ENCODE results near the gene SMARCA4.
A peak's percentile ranks its signal among the peaks of the same experiment; 100 is the strongest.

SMARCA4 gene

DNA sequence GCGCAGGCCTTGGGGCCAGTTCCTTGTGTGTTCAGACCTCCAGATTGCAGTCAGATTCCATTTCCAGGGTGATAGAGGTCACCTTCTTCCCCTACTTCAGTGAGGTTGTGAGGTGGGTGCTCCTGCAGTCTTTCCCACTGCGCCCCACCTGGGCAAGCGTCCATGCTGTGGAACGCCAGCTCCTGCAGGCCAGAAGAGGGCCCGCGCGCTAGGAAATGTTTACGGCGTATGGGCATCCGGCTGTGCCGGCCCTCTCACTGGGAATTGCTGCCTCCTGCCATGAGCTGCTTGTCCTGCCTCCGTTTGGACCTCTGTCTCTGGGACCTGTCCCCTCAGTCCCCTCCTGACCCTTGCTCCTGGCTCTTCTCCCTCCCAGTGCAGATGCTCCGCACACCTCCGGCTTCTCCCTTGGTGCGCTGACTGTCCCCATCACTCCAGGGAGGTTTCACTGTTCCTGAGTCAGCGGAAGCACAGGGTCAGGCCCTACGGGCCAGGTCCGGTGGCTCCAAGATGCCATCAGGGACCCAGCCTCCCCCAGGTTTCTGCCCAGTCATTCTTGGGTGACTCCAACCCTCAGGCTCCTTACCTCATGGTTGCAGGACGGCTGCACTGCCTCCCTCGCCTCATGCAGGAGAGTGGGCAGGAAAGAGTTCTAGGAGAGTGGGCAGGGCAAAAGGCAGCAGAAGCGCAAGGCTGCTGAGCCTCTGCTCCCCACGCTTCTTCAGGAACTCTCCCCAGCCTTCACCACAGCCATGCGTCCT is 56.6 kb downstream of the SMARCA4 start:
- DNase-seq: no peak

GRCh38 chr19:11018179-11018578 is 57.3 kb downstream of the SMARCA4 start:
- DNase-seq: no peak

- DNase-seq: no peak
These were observed 57.9 kb downstream of the SMARCA4 start for GRCh38 chr19:11018763-11019162.

GRCh38 chr19:11019262-11019661 is 58.4 kb downstream of the SMARCA4 start:
- DNase-seq: no peak

- no peak for DNase-seq
These were observed 59.0 kb downstream of the SMARCA4 start for GRCh38 chr19:11019824-11020223.

DNA sequence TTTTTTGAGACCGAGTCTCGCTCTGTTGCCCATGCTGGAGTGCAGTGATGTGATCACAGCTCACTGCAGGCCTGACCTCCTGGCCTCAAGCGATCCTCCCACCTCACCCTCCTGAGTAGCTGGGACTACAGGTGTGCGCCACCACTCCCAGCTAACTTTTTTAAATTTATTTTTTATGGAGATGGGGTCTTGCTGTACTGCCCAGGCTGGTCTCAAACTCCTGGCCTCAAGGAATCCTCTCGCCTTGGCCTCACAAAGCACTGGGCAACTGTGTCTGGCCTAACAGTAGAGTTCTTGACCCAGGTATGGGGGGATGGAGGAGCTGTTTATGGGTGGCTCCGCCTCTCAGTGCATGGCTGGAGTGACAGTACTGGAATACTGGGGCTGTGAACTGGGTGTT is 59.6 kb downstream of the SMARCA4 start:
- no peak for DNase-seq

- no peak for DNase-seq
These were observed 60.3 kb downstream of the SMARCA4 start for GRCh38 chr19:11020982-11021759.

GRCh38 chr19:11021760-11022144 is 60.9 kb downstream of the SMARCA4 start:
- DNase-seq: no peak

- DNase-seq: no peak
These were observed 62.2 kb downstream of the SMARCA4 start for GRCh38 chr19:11023016-11023415.

- DNase-seq: no peak
These were observed 62.9 kb downstream of the SMARCA4 start for GRCh38 chr19:11023710-11024109.

DNA sequence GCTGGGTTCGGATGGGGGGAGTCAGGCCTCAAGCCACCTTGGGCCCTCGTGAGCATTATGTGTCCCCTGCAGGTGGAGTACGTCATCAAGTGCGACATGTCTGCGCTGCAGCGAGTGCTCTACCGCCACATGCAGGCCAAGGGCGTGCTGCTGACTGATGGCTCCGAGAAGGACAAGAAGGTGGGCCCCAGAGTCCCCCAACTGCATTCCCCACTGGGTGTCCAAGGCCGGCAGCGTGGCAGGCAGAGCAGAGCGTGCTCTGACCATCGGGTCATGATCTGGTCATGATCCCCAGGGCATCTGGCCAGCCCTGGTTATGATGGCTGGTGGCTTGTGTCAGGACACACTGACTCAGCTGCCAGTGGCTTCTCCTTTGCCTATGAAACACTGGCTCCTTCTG is 63.4 kb downstream of the SMARCA4 start:
- no peak for DNase-seq

DNA sequence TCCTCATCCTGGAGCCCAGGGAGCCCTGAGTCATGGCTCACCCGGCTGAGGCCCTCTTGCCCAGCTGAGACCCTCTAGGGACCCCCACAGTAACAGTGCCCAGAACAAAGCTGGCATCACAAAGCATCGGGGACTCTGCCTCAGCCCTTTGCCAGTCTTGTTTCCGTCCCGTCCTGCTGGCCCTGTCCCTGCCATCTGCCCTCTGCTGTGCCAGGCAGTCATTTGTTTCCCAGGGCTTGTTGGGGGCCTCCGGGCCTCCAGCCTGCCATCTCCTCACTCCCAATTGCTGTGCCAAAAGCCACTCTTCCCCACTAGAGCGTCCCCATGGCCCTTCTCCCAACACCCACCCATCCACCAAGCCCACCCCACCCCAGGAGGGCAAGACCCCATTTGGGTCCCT is 64.2 kb downstream of the SMARCA4 start:
- DNase-seq: no peak

GRCh38 chr19:11025445-11025844 is 64.6 kb downstream of the SMARCA4 start:
- no peak for DNase-seq

GRCh38 chr19:11025997-11026396 is 65.2 kb downstream of the SMARCA4 start:
- DNase-seq: no peak

GRCh38 chr19:11027381-11027780 is 66.6 kb downstream of the SMARCA4 start:
- no peak for DNase-seq

- DNase-seq: no peak
These were observed 67.3 kb downstream of the SMARCA4 start for GRCh38 chr19:11028146-11028545.

DNA sequence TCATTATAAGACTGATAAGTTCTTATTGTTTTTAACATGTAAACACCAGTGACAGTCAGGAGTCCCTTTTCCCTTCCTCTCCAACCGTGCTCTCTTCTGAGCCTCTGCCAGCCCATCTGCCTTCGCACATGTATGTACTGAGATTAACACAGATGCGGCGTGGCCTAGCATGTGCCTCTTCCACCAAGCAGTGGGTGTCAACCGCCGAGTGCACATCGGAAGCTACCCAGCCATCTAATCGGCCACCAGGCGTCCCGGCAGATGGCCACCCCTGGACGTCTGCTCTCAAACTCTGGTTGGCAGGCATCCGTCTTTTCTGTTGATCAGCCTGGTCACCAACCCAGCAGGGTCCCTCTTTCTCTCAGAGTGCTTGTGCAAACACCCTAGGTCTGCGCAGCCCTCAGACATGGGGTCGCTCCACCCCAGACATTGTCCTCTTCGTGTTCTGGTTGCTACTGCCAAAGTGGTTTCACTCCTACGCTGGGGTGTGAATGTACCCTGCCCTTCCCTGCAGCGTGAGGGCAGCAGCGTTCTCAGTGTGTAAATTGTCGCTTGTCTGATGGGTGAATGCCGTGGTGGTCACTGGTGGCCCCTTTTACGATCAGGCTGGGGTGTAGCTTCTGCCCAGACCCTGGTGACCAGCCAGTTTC is 70.7 kb downstream of the SMARCA4 start:
- DNase-seq: no peak

- no peak for DNase-seq
These were observed 72.4 kb downstream of the SMARCA4 start for GRCh38 chr19:11033251-11033650.

DNA sequence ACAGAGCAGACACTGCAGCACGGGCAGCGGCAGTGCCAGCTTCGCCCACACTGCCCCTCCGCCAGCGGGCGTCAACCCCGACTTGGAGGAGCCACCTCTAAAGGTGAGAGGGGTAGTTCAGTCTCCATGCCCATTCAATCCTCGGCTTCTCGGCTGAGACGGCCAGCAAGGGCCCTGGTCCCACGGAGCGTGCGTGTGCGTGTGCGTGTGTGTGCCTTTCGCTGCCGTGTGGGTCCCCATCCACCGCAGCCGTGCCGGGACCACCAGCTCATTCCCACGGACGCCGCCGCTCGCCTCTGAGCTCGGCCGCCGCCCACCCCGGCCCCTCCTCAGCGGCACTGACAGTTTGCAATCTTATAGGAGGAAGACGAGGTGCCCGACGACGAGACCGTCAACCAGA is 72.9 kb downstream of the SMARCA4 start:
- DNase-seq: no peak

DNA sequence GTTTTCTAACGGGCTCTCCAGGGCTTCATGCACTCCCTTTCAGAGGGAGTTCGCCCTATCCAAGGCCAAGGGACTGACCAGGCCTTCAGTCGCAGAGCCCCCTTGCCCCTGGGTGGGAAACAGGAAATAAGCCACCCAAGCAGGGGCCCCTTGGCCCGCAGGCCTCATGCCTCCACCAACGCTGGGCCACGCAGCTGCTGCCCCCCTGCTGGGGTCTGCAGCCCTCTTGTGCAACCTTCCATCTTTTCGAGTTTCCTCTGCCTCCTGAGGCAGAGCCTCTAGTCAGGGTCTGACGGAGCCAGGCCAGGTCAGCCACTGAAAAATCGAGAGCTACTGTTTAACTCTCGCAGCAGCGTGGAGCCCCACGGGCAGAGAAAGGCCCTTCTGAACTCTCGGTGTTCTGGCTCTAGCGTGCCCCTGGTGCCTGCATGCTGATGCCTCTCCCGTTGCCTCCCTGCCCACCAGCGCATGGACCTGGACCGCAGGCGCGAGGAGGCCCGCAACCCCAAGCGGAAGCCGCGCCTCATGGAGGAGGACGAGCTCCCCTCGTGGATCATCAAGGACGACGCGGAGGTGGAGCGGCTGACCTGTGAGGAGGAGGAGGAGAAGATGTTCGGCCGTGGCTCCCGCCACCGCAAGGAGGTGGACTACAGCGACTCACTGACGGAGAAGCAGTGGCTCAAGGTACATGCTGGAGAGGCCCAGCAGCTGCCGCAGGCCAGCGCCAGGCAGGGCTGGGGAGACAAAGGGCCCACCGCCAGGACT is 73.8 kb downstream of the SMARCA4 start:
- DNase-seq: no peak

GRCh38 chr19:11035441-11036377 is 74.9 kb downstream of the SMARCA4 start:
- DNase-seq: peak; percentile 87 to 88

GRCh38 chr19:11038511-11038910 is 77.7 kb downstream of the SMARCA4 start:
- DNase-seq: no peak
